ENCODE data around the gene TSGA10.

- TF ChIP-seq CTCF (IDR thresholded peaks at IDR 0.05 in 2 of 3, conservative IDR thresholded peaks at IDR 0.05 in 1 of 3; ENCODE audit: borderline replicate concordance in 1 of 3, insufficient read depth in 1 of 3, low read depth in 2 of 3, low read length in 2 of 3): no peak
- TF ChIP-seq POLR2A (IDR thresholded peaks at IDR 0.05; ENCODE audit: borderline replicate concordance, extremely low read depth, insufficient read depth, insufficient read length): no peak
- no peak for TF ChIP-seq FOSL1 (IDR thresholded peaks at IDR 0.05; ENCODE audit: low read depth)
- TF ChIP-seq POLR2AphosphoS5 (IDR thresholded peaks at IDR 0.05; ENCODE audit: low read depth, low read length): no peak
- no peak for TF ChIP-seq EZH2phosphoT487 (IDR thresholded peaks at IDR 0.05; ENCODE audit: borderline replicate concordance)
These were observed 118.8 kb downstream of the TSGA10 start for GRCh38 chr2:99035920-99036319.

All from HCT116 (cell line).